Measurements from ENCODE around the gene DCST1.

The DCST1 gene

DNA sequence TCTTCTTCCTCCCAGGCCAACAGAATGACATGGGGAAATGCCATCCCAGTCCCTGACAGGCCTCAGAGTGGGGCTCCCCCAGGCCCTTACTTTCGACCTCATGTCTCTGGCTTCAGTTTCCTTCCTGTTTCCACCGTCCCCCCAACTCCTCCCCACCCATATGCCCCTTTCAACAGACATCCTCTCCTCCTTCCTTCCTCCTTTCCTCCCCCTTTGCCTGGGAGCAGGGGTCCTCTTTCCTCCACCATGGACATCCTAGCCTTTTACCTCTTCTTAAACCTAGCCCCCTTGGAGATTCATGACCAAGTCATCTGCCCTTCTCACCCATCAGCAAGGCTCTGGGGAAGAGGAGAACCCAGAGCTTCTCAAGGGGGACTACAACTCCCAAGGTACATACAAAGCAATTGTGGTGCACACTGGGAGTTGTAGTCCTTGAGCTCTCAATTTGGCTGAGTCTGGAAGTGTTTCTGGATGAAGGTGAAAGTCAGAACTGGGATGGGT, 27.0 kb upstream of the DCST1 start:
- no peak for TF ChIP-seq ZFX (IDR thresholded peaks at IDR 0.05)
- TF ChIP-seq, protein P1, sequence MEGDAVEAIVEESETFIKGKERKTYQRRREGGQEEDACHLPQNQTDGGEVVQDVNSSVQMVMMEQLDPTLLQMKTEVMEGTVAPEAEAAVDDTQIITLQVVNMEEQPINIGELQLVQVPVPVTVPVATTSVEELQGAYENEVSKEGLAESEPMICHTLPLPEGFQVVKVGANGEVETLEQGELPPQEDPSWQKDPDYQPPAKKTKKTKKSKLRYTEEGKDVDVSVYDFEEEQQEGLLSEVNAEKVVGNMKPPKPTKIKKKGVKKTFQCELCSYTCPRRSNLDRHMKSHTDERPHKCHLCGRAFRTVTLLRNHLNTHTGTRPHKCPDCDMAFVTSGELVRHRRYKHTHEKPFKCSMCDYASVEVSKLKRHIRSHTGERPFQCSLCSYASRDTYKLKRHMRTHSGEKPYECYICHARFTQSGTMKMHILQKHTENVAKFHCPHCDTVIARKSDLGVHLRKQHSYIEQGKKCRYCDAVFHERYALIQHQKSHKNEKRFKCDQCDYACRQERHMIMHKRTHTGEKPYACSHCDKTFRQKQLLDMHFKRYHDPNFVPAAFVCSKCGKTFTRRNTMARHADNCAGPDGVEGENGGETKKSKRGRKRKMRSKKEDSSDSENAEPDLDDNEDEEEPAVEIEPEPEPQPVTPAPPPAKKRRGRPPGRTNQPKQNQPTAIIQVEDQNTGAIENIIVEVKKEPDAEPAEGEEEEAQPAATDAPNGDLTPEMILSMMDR (conservative IDR thresholded peaks at IDR 0.05), result no peak
- peak overlapping the region; percentile 99 for H3K27ac ChIP-seq

DNA sequence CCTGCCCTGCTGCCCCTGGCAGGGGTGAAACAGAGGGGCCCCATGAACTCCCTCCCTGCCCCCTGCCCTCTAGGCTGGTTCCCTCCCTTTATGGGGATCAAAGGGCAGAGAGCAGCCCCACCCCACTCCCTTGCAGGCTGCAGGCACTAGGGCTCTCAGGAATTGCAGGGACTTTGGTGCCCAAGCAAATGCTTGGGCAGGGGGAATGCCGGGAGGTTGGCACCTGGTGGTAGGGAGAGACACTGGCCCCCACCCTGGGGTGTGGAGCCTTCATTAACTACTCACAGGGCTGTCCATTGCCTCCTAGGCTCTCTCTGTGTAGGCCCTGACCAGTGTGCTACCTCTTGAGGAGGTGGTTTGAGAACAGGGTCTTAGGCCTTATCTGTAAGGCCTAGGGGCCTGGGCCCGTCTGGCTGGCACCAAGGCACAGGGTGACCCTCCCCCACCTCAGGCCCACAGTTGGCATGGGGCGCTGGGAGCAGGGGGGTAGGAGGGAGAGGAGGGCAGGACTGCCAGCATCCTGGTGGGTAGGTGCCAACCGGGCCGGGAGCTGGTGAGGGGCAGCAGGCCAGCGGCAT, 26.3 kb upstream of the DCST1 start:
- TF ChIP-seq ZFX (IDR thresholded peaks at IDR 0.05), result peak; percentile 66; the same call in 1 of the 2 replicates
- TF ChIP-seq, protein P1 (conservative IDR thresholded peaks at IDR 0.05), result no peak
- peak overlapping the region; percentile 99 for H3K27ac ChIP-seq

DNA sequence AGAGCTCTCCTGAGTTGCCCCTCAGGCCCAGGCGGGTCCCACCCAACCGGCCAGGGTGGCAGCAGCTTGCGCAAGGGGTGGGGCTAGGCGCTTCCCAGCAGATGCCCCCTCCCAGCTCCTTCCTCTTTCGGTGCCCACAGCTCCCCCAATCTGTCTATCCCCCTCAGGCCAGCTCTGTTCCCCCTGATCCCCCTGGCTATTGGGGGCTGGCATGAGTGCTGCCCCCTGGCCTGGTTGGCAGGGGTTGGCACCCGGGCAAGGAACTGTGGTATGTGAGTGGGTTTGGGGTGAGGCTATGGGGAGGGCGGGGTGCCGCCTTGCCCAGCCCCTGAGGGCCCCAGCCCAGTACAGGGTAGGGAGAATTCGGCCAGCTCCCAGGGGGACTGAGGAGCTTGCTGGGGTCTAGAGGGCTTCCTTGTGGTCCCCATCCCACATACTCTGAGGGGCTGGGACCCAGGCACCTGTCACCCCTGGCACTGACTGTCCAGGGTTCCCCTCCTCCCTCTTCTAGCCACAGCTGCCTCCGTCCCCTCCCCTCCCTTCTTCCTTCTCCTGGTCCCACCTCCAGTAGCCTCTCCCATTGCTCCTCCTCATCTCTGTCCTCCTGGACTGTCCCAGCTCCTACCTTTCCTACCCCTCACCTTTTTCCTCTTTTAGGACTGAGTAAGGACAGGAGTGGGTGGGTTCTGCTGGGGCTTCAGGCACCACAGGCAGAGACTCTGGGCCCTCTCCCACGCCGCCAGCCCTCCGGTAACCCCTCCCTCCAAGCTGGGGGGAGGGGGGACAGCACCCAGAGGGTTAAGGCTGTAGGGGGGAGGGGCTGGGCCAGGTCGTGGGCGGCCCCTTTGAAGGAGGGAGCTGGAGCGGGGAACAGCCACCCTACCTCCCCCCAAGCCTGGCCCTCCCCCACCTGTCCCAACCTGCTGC, 25.3 kb upstream of the DCST1 start:
- TF ChIP-seq ZFX (IDR thresholded peaks at IDR 0.05), result no peak
- TF ChIP-seq, protein P1 (conservative IDR thresholded peaks at IDR 0.05), result no peak
- H3K27ac ChIP-seq, result peak overlapping the region; percentile 99

DNA sequence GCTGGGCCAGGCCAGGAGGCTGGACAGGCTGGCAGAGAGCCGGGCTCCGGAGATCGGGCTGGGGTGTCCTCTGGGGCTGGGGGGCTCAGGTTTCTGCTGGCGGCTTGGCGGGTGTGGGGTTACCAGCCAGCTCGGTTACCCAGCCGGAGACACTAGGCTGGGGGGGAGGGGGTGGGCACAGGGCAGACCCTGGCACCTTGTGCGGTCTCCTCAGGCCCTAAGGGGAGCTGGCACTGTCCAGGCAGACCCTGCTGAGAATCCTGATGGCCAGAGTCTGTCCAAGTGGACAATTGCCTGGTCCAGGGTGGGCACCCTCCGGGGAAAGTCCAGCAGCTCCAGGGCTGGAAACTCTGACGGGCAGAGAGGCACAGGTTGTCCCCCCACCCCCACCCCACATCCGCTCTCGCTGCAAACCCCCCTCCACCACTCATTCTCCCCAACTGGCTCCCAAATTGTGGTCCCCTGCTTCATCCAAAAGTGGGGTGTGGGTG, 24.4 kb upstream of the DCST1 start:
- TF ChIP-seq, protein P1 (conservative IDR thresholded peaks at IDR 0.05), result no peak
- TF ChIP-seq ZFX (IDR thresholded peaks at IDR 0.05), result no peak
- peak overlapping the region; percentile 99 for H3K27ac ChIP-seq

DNA sequence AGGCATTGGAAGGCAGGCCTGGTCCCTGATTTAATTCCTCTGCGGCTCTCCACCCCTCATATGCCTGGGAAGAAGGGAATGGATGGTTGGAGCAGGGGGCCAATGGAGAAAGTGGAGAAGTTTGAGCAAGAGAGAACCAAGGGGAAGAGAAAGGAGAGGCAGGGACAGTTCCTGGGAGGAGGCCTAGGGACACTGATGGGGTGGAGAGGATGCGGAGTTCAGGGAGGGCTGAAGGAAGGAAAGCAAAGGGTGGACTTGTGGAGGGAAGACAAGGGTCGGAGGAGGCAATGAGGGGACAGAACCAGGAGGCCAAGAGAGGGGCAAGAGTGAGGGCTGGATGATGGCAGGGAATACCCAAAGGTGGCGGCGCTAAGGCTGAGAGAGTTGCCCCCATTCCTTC, 23.9 kb upstream of the DCST1 start:
- peak overlapping the region; percentile 99 for H3K27ac ChIP-seq
- TF ChIP-seq, protein P1 (conservative IDR thresholded peaks at IDR 0.05), result no peak
- no peak for TF ChIP-seq ZFX (IDR thresholded peaks at IDR 0.05)

DNA sequence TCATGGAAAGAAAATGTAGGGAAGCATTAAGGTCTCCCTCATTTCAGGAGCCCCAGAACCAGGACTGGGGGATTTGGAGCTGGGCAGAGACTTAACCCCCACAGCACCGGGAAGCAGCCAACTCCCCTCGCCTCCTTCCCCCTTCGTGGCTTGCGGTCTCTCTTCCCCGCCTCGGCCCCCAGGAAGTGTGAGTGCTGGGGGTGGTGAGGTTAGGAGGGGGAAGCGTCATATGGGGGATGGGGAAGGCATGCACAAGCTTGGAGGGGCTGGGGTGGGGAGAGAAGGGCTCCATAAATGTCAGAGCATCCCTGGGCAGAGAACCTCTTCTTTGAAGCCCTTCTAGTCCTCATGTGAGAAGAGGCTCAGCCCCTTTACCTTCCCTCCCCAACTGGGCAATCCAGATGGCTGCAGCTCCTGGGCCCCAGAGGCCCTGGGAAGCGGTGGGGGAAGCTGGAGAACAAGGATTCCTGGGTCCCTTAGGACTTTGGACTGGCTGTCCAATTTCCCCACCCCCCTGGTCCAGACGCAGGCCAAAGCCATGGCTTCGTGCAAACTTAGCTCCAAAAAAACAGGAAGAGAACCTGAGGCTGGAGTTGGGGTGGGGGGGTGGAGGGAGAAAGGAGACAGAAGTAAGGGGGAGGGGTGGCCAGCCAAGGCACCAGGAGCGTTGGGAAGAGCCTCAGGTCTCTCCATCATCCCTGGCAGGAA, 23.3 kb upstream of the DCST1 start:
- TF ChIP-seq, protein P1 (conservative IDR thresholded peaks at IDR 0.05), result no peak
- TF ChIP-seq ZFX (IDR thresholded peaks at IDR 0.05), result no peak
- H3K27ac ChIP-seq, result peak overlapping the region; percentile 6

Measured in C4-2B (cell line).